Measurements from ENCODE around the gene LRP5. TPM values are rescaled to one million over a fixed set of nuclear protein-coding genes. Genes with fewer than 3 reads are reported as not detected.

The LRP5 gene
- total RNA-seq, 1 donor from 2014 or later = 54.7 TPM

GRCh38 chr11:68334923-68335322, 22.5 kb downstream of the LRP5 start:
- Histone ChIP-seq H3K27ac (replicated peaks) (no peak overlapping the region), H3K4me1 (peaks cover 84% of the 10 kb centered on the region), H3K36me3 (no peaks in the 10 kb centered on the region), H3K9me3 (replicated peaks) (no peaks in the 10 kb centered on the region), H3K4me3 (no peak overlapping the region), H3K27me3 (ENCODE audit: low read depth) (no peaks in the 10 kb centered on the region)
- intact Hi-C loops (cut with micrococcal nuclease) = no loop called here
- TF ChIP-seq CTCF (IDR thresholded peaks at IDR 0.05; ENCODE audit: borderline replicate concordance) = no peak
- DNase-seq = no peak

GRCh38 chr11:68335683-68336082, 23.3 kb downstream of the LRP5 start:
- H3K4me1 ChIP-seq = peaks cover 84% of the 10 kb centered on the region

GRCh38 chr11:68336716-68337115, 24.3 kb downstream of the LRP5 start:
- H3K27ac ChIP-seq (replicated peaks) = peak overlapping the region; percentile 73
- no peaks in the 10 kb centered on the region for H3K9me3 ChIP-seq (replicated peaks)
- intact Hi-C loops (cut with micrococcal nuclease) = no loop called here
- no peak for DNase-seq
- peak overlapping the region; percentile 35 for H3K4me3 ChIP-seq
- H3K36me3 ChIP-seq = no peaks in the 10 kb centered on the region
- no peak for TF ChIP-seq CTCF (IDR thresholded peaks at IDR 0.05; ENCODE audit: borderline replicate concordance)
- peaks cover 84% of the 10 kb centered on the region for H3K4me1 ChIP-seq
- H3K27me3 ChIP-seq (ENCODE audit: low read depth) = no peaks in the 10 kb centered on the region

More at GRCh38 chr11:68335683-68336082, 23.3 kb downstream of the LRP5 start:
- Histone ChIP-seq H3K4me3 (peak overlapping the region; percentile 25), H3K27me3 (ENCODE audit: low read depth) (no peaks in the 10 kb centered on the region), H3K27ac (replicated peaks) (peak overlapping the region; percentile 73), H3K9me3 (replicated peaks) (no peaks in the 10 kb centered on the region), H3K36me3 (no peaks in the 10 kb centered on the region)
- intact Hi-C loops (cut with micrococcal nuclease) = no loop called here
- no peak for TF ChIP-seq CTCF (IDR thresholded peaks at IDR 0.05; ENCODE audit: borderline replicate concordance)
- DNase-seq = no peak

- no peak for TF ChIP-seq CTCF (IDR thresholded peaks at IDR 0.05; ENCODE audit: borderline replicate concordance)
- Histone ChIP-seq H3K4me3 (peak overlapping the region; percentile 35), H3K9me3 (replicated peaks) (no peaks in the 10 kb centered on the region), H3K36me3 (no peaks in the 10 kb centered on the region), H3K27me3 (ENCODE audit: low read depth) (no peaks in the 10 kb centered on the region), H3K4me1 (peaks cover 84% of the 10 kb centered on the region), H3K27ac (replicated peaks) (peak overlapping the region; percentile 73)
- DNase-seq = no peak
- intact Hi-C loops (cut with micrococcal nuclease) = no loop called here
Measured at GRCh38 chr11:68337399-68337835, 25.0 kb downstream of the LRP5 start.

DNA sequence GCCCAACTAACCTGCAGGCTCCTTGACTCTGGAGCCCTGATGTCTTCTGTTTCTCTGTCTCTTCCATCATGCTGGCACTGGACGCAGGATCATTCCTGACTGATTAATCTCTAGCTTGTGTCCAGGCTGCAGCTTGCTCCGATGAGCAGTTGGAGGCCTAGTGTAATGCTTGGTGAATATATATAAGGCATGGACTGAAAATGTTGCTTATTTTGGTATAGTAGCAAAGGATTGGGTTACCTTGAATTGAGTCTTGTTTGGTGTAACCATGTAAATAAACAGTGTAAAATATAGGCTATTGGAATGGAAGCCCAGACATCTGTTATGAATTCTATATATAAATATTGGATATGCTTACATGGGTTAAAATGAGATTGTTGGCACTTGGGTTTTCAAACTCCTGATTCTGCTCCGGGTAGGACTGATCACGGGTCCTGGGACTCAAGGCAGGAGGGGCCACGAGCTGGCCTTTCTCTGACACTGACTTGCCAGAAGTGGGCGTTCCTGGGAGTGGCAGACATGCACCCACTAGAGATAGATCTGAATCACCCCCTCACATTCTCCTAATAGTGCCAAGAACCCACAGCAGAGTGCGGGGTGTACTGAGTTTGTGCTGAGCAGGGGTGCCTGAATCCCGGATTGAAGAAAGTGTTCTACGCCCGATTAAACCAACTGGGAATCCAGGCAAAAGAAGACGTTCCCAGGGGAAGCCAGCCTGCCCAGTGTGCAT, 25.8 kb downstream of the LRP5 start:
- Histone ChIP-seq H3K27ac (replicated peaks) (peak overlapping the region; percentile 73), H3K4me3 (peak overlapping the region; percentile 35), H3K4me1 (peaks cover 84% of the 10 kb centered on the region), H3K9me3 (replicated peaks) (no peaks in the 10 kb centered on the region), H3K27me3 (ENCODE audit: low read depth) (no peaks in the 10 kb centered on the region), H3K36me3 (no peaks in the 10 kb centered on the region)
- TF ChIP-seq CTCF (IDR thresholded peaks at IDR 0.05; ENCODE audit: borderline replicate concordance) = no peak
- intact Hi-C loops (cut with micrococcal nuclease) = no loop called here
- DNase-seq = no peak

Data from left ventricle myocardium inferior (tissue), 1 donor.